ENCODE data around the gene FILIP1L.

DNA sequence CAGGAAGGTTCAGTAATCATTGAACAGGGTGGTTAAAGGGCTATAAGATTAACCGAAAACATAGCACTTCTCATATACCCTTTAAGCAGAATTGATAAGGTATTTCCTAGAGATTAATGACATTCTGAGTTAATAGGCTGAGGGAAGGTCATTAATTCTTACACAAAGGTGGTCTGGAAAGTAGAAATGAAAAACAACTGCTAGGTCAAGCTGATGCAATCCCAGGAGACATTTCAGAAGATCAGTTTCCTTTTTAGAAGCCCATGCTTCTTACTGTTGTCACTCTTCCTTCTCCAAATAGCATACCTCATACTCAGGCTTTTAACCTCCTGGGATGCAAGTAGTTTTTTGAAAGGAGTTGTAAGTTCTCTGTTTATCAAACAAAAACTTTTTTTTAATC is 8.8 kb downstream of the FILIP1L start:
- TF ChIP-seq, protein P1, sequence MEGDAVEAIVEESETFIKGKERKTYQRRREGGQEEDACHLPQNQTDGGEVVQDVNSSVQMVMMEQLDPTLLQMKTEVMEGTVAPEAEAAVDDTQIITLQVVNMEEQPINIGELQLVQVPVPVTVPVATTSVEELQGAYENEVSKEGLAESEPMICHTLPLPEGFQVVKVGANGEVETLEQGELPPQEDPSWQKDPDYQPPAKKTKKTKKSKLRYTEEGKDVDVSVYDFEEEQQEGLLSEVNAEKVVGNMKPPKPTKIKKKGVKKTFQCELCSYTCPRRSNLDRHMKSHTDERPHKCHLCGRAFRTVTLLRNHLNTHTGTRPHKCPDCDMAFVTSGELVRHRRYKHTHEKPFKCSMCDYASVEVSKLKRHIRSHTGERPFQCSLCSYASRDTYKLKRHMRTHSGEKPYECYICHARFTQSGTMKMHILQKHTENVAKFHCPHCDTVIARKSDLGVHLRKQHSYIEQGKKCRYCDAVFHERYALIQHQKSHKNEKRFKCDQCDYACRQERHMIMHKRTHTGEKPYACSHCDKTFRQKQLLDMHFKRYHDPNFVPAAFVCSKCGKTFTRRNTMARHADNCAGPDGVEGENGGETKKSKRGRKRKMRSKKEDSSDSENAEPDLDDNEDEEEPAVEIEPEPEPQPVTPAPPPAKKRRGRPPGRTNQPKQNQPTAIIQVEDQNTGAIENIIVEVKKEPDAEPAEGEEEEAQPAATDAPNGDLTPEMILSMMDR (IDR thresholded peaks at IDR 0.05) = no peak
- no peak for TF ChIP-seq POLR2AphosphoS5 (IDR thresholded peaks at IDR 0.05)
